ENCODE results near the gene HNMT.

GRCh38 chr2:137925599-137925998 is 38.7 kb upstream of the HNMT start:
- TF ChIP-seq CTCF (IDR thresholded peaks at IDR 0.05; ENCODE audit: borderline replicate concordance, extremely low read depth, low read length, poor library complexity, severe bottlenecking): no peak
- no peak for TF ChIP-seq EZH2 (IDR thresholded peaks at IDR 0.05; ENCODE audit: borderline replicate concordance, low read depth, low read length, severe bottlenecking)

Measured in DND-41 (cell line).